PFSK-1 (cell line): Measurements from ENCODE around the gene PRDM16.

Experiments
- FOXP2 ChIP-seq: optimal IDR thresholded peaks from 2 replicates; pipeline ENCODE3; 2011; ENCODE audit warnings: borderline replicate concordance, control low read depth, inconsistent platforms; ENCODE audit not compliant: insufficient read depth; ENCODE audit errors: extremely low read length, extremely low read depth
- POLR2AphosphoS5 ChIP-seq: IDR thresholded peaks from 2 replicates; pipeline ENCODE4 v1.6.1; 2012; ENCODE audit warnings: low read depth, mild to moderate bottlenecking, control low read depth, low read length, moderate library complexity
- REST ChIP-seq, 2 experiments: IDR thresholded peaks; 2 replicates each; pipeline versions ENCODE4 v1.6.1 to v1.8.0; 2011 to 2012; ENCODE audit warnings: low read depth in 2 of 2, low read length in 2 of 2, control low read depth in 1 of 2, inconsistent platforms in 1 of 2, mild to moderate bottlenecking in 1 of 2, moderate library complexity in 1 of 2; ENCODE audit not compliant: insufficient read depth in 1 of 2
- SIN3A ChIP-seq: IDR thresholded peaks from 2 replicates; pipeline ENCODE4 v1.6.1; 2012; ENCODE audit warnings: mild to moderate bottlenecking, low read length, moderate library complexity, borderline replicate concordance; ENCODE audit not compliant: insufficient read depth
- TAF1 ChIP-seq: IDR thresholded peaks from 2 replicates; pipeline ENCODE4 v1.6.1; 2012; ENCODE audit warnings: low read length, control low read depth, borderline replicate concordance; ENCODE audit not compliant: insufficient read depth

Gene PRDM16

GRCh38 chr1:3349161-3349967 lies 280.4 kb downstream of the PRDM16 start:
- TF ChIP-seq SIN3A (no peak), FOXP2 (no peak), REST (IDR thresholded peaks at IDR 0.05; ENCODE audit: insufficient read depth in 1 of 2, low read depth in 2 of 2, low read length in 2 of 2) (no peak), POLR2AphosphoS5 (no peak), TAF1 (no peak)

GRCh38 chr1:3349968-3350299 lies 280.9 kb downstream of the PRDM16 start:
- TF ChIP-seq REST (IDR thresholded peaks at IDR 0.05; ENCODE audit: insufficient read depth in 1 of 2, low read depth in 2 of 2, low read length in 2 of 2): no peak
- TF ChIP-seq SIN3A: no peak
- TF ChIP-seq TAF1: no peak
- no peak for TF ChIP-seq FOXP2
- TF ChIP-seq POLR2AphosphoS5: no peak

- TF ChIP-seq TAF1 (no peak), REST (IDR thresholded peaks at IDR 0.05; ENCODE audit: insufficient read depth in 1 of 2, low read depth in 2 of 2, low read length in 2 of 2) (no peak), SIN3A (no peak), POLR2AphosphoS5 (no peak), FOXP2 (no peak)
Measured at GRCh38 chr1:3350506-3351261, 281.7 kb downstream of the PRDM16 start.

GRCh38 chr1:3351449-3352298 lies 282.7 kb downstream of the PRDM16 start:
- no peak for TF ChIP-seq FOXP2
- no peak for TF ChIP-seq TAF1

- TF ChIP-seq POLR2AphosphoS5 (no peak), SIN3A (no peak), TAF1 (no peak), REST (IDR thresholded peaks at IDR 0.05; ENCODE audit: insufficient read depth in 1 of 2, low read depth in 2 of 2, low read length in 2 of 2) (no peak), FOXP2 (no peak)
Measured at GRCh38 chr1:3352299-3352951, 283.4 kb downstream of the PRDM16 start.
